GM19463 (cell line): ENCODE measurements around the gene SLC35G4.
"Not testable (repeated sequence)": the region's sequence is repeated elsewhere in the genome, so short reads cannot be mapped to it uniquely, and the experiment has no call there.

Experiments
- ATAC-seq: cut with Tn5 transposase; IDR thresholded peaks from one replicate; pipeline ENCODE4 v1.9.1; 2021; ENCODE audit warnings: mild to moderate bottlenecking, moderate library complexity; ENCODE audit not compliant: unreplicated experiment

The SLC35G4 gene

DNA sequence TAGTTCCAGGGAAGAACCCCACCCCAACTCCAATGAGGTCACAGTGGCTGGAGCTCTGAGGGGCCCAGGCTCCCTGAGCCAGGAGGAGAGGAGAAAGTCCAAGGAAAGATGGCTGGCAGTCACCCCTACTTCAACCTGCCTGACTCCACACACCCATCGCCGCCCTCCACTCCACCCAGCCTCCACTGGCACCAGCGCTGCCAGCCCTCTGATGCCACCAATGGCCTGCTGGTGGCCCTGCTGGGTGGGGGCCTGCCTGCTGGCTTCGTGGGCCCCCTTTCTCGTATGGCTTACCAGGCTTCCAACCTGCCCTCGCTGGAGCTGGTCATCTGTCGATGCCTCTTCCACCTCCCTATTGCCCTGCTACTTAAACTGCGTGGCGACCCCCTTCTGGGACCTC lies at the start of gene SLC35G4:
Gene SLC35G4, plus strand, starts transcription at position 109 of the 400 bp plus-strand sequence. Its CDS starts 0 bp downstream, at position 109.
- ATAC-seq = not testable (repeated sequence)

DNA sequence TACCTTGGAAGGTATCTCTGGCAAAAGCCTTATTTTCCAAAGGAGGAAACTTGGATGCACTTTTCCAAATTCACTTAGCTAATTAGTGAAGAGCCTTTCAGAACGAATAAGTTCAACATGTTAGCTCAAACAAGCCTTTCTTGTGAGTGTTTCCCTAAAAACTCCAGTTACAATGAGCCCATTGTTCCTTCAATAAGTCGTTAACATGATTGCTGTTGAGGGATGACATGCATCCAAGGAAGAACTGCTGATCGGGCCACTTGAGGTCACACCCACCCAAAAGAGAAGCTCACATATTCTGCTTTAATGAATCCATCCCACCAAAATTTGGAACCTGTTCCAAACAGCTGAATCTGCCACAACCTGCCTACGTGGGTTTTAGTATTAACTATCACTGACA lies 48.1 kb upstream of the SLC35G4 start:
- no peak for ATAC-seq

DNA sequence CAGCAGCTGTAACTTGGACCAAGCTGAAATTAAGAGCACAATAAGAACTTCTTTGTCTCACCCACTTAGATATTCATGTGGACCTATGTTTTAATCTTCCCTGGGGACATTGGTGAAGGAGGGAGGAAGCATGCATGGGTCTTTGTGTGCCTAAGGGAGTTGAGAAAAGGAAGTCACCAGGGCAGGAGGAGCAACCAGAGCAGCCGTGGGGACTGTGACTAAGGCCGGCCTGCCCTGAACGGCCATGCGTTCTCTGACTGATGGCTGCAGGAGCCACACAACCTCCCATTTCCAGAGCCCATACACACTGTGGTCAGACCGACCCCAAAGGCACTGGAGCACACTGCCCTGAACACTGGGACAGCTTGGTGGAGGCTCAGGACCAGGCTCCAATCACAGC lies 43.7 kb upstream of the SLC35G4 start:
- no peak for ATAC-seq

DNA sequence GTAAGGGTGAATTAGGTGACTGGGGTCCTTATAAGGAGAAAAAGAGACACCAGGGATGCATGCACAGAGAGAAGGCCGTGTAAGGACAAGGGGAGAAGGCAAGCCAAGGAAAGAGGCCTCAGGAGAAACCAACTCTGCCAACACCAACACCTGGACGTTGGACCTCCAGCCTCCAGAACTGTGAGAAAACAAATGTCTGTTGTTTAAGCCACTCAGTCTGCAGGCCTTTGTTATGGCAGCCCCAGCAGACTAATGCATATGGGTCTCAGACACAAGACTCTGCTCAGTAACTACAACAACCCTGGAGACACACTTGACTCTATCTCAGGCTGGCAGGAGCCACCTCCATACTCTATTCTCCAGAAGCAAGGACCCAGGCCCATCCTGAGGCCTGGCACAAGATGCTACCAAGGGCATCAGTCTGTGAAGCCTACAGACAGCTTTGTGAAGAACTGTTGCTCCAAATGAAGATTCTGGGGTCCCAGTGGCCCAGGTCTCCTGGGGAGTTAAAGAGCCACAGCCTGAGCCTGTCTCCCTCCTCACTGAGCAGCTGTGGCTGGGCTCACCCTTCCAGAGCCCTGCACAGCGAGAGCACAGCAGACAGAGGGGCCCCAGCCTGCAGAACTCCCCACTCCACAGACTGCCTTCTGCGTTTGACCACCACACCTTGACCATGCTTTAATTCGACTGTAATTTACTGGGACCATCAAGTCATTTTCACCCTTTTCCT lies 43.0 kb upstream of the SLC35G4 start:
- ATAC-seq = no peak

DNA sequence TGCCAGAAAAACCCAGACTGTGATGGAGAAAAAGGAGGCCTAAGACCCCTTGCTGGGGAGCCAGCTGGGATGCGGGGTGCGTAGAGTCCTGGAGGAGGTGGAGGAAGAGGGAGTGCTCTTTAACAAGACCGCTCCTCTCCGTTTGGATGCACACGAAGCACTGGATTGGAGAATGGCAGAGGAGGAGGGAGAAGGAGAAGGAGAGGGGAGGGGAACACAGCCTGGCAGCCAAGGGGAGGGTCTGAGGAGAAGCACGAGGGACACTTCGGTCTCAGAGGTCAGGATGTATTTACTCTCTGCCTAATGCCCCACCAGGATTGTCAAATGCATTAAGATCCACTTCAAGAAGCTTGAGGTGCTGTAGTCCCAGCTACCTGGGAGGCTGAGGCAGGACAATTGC lies 42.0 kb upstream of the SLC35G4 start:
- ATAC-seq = no peak

DNA sequence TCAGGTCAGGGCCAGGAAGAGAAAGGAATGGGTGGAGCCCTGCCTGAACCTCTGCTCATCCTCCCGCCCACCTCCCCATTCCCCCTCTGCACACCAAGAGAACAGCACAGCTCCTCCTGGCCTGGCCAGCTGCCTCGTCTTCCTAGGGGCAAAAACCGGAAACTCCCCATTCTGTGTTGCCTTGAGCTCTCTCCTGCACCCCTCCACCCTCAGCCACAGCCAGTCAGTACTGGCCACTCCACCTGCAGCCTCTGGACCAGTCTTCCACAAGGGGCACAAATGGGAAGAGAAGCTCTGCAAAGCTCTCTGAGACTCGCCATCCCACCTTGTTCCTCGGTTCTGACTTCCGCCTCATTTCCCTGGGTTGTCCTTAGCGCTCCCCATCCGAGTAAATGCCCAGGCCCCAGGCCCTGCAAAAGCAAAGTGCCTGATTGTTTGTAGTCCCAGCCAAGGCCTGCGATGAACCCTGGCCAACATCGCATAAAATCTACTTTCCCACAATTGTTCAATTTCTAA lies 39.3 kb upstream of the SLC35G4 start:
- no peak for ATAC-seq

DNA sequence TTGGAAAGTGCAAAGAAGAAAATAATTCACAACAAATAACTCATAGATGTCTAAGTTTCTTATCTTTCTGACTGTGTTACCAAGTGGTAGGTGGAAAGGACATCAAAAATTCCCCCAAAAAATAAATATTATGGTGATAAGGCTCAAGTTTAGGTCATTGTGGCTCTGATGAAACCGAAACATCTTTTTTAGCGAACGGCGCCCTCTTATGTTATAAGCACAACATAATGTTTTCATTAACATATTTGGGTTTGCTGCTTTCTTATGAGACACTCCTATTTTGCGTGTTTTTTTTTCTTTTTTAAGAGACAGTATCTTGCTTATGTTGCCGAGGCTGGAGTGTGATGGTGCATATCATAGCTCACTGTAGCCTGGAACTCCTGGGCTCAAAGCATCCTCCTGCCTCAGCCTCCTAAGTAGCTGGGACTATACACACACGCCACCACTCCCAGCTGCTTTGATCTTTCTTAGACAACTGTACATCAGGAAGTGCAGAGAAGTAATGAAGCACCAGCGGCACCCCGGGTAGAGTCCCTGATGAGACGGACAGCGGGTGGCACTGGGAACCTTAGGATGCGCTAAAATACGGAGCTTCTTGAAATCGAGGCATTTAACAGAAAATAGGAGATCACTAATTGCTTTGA lies 38.5 kb upstream of the SLC35G4 start:
- no peak for ATAC-seq

DNA sequence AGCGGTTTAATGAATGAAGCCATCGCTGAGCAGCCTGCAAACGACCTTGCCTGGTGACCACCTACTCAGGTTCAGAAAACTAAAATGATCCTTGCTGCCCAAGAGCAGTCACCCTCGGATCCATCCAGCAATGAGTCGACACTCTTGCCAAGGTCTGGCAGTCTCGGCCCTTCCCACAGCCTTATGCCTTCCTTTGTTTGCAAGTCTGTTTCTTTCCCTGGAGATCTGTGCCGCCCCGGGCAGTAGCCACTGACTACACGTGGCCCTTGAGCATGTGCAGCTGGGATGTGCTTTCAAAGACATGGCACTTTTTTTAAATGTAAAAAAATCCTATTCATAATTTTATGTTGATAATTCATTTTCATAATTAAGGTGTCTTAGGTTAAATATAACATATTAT lies 37.2 kb upstream of the SLC35G4 start:
- no peak for ATAC-seq

DNA sequence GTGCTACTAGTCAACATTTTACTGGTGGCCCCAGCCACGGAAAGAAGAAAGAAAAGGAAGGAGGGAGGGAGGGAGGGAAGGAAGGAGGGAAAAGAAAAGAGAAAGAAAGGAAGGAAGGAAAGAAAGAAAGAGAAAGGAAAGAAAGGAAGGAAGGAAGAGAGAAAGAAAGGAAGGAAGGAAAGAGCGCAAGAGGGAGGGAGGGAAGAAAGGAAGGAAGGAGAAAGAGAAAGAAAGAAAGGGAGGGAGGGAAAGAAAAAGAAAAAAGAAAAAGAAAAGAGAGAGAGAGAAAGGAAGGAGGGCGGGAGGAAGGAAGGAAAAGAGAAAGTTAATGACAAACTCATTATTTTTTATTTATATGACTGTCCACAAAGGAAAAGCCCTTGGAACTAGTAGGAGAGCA lies 34.9 kb upstream of the SLC35G4 start:
- no peak for ATAC-seq

DNA sequence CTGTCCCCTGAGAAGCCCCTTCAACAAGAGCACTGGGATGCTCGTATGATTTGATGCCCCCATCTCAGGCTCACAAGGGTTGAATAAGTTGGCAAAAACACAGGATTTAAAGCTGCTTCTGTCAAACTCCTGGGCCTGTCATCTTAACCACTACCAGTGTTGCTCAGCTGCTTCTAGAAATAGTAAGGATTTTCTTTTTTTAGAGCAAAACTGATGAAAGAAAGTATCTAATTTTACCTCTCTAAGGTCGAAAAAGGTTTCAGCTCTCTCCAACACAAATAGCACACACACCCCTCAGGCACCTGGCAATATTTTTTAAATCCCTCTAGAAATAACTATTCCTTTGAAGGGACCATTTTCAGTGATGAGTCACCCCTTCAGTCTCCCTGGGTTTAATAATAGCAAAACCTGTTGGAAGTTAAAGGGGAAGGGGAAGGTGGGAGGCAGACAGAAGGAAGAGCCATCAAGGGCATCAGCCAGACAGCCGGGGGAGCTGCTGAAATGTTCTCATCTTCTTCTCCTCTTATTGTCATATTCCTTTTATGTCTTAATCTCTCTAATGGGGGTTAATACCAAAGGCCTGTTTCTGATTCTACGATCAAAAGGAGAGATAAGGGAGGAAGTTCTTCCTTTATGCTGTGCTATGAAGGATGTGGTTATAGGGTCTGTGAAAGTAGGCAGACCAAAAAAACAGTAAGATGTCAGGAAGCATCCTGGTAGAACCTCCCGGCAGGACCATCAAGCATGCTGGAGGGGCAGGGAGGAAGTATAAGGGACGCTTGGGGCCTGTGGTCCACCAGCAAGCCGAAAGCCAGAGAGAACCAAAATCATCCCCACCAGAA lies 31.9 kb upstream of the SLC35G4 start:
- ATAC-seq = no peak

DNA sequence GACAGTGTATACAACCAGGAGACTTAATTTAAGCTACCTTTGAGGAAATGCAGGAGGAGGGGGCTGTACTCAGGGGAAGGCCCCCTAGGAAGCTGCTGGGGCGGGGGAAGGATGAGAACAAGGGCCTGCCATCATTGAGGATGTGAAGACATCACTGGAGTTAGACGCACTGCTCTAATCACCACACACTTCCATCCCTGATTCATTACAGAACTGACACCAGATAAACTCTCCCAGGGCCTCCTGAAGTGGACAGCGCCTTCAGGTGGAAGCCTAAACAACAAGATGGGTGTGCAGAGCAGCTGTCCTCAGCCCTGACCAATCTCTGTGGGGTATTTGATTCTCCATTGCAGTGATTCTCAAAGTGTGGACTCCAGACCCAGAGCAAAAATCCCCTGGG lies 30.6 kb upstream of the SLC35G4 start:
- ATAC-seq = no peak

DNA sequence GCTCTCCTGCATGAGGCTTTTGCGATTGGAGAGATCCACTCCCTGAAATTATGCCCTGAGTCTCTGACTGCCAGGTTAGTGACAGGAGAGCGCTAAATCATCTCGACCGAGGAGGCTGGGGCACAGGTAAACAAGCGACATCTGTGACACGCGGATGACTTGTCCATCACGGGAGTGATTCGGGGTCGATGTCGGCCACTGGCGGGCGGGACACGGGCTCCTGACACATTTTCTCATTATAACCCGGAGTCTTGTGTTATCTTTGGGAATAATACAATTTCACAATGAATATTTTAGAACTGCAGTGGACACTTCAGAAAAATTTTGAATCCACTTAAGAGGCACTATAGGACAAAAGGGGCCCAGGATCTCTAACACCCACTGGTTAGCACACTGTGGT lies 29.5 kb upstream of the SLC35G4 start:
- no peak for ATAC-seq

DNA sequence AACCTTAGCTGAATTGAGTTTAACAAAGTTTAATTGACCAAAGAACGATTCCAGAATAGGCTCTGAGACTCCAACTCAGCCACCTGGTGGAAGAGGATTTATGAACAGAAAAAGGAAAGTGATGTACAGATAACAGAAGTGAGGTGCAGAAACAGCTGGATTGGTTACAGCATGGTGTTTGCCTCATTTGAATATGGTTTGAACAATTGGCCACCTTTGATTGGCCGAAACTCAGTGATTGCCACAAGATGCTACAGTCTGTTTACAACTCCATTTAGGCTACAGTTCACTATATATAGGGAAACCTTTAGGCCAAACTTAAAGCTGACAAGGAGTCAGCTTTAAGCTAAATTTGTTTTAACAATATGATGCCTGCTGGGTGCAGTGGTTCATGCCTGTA lies 28.1 kb upstream of the SLC35G4 start:
- no peak for ATAC-seq

DNA sequence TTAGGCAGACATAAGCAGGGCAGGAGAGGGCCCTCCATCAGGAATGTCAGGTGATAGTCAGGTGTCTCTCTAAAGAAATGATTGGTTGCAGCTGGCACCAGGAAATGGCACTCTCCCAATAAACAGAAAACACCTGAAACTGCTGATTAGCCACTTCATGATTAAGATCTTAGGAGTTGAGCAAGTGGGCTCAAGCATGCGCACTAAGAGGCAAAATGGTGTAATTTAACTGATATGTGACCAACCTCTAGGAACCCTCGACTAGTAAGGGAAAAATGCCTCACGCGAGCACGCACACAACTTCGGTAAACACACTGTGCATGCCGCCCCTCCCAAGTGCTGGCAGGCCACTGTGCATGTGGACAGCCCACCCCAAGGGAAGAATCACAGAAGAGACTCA lies 23.8 kb upstream of the SLC35G4 start:
- no peak for ATAC-seq

DNA sequence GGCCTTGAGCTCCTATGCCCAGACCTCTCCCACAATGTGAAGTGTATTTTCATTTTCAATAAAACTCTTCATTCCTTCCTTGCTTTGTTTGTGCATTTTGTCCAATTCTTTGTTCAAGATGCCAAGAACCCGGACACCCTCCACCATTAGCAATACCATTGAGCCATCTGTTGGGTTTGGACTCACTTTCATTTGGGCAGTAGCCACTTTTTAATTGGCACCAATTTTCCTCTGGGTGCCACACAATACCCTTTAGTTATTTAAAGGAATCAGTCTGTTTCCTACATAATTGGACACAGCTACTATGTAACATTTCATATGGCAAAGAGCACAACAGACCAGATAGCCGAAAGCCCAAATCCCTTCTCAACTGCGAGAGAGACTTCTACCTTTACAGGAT lies 22.5 kb upstream of the SLC35G4 start:
- no peak for ATAC-seq

DNA sequence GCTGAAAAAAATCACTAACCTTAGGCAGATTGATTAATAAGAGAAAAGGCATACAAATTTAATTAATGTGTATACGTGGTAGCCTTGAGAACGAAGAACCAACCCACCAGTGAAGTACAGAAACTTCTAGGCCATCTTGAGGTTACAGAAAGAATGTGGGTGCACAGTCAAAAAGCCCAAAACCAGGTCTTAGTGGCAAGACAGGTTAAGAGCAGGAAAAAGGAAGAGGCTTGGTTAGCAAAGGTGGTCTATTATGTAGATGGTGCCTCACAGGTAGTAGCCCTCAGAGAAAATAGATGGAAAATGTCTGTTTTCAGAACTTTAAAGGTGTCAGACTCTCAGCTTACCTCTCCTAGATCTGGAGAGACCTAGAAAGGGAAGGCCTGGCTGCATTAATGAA lies 22.0 kb upstream of the SLC35G4 start:
- no peak for ATAC-seq

DNA sequence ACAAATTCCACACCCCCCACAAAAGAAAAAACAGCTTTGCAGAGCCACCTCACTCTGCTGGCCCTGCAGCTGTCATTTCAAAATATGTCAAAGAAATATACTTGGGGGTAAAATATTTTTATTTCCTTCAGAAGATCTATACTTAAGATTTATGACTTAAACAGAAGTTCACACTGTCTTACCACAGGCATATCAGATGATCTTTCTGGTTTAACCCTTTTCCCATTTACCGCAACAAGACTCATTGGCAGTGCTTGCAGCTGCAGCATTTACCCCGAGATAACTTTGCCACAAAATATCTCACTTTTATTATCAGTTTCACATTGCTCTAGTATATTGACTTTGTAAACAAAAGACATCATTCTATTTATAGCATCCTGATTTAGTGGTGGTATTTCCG lies 21.6 kb upstream of the SLC35G4 start:
- ATAC-seq = no peak

DNA sequence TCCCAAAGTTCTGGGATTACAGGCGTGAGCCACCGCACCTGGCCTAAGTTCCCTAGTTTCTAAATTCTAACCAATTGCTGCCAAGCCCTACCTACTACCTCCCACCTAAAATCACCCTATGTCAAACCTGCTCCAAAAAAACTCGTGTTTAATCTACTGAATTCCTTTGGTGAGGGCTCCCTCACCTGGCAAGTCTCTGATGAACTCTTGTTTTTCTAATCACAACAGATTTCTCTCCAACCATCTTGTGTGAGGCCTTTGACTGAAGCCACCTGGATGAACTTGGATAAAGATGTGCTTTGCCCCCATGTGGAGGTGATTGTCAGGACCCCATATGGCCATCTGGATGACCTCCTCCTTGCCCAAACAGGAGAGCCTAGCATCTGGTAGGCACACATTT lies 17.4 kb upstream of the SLC35G4 start:
- ATAC-seq = no peak

DNA sequence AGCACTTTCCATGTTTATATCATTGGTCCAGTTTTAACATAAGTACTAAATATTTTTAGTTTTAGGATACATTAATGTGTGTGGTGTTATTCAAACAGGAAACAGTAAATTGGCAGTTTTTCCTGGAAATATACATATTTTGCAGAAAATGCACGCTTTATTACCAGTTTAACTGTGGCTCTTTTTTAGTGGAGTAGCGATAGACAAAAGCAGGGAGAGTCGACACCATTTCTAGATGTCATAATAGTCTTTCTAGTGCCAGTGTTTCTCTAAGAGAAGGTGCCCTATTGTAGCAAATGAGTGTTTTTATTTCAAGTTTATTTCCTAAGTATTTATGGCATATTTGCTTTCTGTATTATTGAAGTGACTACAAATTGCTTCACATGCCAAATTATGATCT lies 9.1 kb upstream of the SLC35G4 start:
- ATAC-seq = no peak

DNA sequence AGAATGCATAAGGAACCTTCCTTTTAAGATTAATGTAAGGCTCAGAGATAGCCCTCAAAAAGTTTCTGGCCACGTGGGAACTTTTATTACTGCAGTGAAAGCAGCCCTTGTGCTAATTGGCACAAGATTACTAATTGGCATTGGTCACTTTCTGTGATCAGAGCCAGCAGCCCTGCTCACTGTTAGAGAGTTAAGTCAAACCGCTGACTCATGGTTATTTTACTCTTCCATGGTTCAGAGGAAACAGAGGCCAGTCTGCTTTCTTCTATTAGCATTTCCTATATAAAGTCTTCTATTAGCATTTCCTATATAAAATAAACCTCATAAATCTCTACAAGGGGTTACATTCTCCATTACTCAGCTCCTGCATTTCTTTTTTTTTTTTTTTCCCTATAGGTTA lies 1.5 kb upstream of the SLC35G4 start:
- ATAC-seq = no peak

DNA sequence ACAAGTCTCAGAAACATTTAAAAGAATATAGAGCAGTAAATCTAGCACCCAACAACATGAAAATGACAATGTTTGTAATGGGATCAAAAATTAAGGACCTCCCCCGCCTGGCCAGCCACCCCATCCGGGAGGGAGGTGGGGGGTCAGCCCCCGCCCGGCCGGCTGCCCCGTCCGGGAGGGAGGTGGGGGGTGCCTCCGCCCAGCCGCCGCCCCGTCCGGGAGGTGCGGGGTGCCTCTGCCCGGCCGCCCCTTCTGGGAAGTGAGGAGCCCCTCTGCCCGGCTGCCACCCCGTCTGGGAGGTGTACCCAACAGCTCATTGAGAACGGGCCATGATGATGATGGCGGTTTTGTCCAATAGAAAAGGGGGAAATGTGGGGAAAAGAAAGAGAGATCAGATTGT lies 778 bp upstream of the SLC35G4 start:
- not testable (repeated sequence) for ATAC-seq

DNA sequence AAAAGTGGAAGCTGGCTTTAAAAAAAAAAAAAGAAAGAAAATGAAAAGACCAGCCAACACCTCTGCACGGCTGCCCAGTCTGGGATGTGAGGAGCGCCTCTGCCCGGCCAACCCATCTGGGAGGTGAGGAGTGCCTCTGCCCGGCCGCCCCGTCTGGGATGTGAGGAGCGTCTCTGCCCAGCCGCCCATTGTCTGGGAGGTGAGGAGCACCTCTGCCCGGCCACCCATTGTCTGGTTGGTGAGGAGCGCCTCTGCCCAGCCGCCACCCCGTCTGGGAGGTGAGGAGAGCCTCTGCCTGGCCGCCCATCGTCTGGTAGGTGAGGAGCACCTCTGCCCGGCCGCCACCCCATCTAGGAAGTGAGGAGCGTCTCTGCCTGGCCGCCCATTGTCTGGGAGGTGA lies 3.7 kb downstream of the SLC35G4 start:
- not testable (repeated sequence) for ATAC-seq
